ENCODE measurements around the gene MON2.

MON2 gene

GRCh38 chr12:62621101-62621638 lies 154.5 kb downstream of the MON2 start:
- FAIRE-seq: no peak

DNA sequence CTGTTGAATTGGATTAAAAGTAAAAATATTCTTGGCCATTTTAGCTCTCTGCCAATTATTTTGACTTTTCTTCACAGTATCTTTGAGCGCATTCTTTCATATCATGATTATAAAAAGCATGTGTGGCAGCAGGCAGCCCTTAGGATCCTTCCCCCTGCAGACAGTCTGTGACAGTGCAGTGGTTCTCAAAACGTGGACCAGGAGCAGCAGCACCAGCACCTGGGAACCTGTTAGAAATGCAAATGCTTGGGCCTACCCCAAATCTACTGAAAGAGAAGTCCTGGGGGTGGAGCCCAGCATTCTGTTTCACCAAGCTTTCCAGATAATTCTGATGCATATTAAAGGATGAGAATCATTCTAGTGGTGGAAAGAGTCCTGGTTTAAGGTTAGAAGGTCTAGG lies 155.6 kb downstream of the MON2 start:
- no peak for FAIRE-seq

- no peak for FAIRE-seq
Observed at GRCh38 chr12:62625228-62625627, 158.6 kb downstream of the MON2 start.

DNA sequence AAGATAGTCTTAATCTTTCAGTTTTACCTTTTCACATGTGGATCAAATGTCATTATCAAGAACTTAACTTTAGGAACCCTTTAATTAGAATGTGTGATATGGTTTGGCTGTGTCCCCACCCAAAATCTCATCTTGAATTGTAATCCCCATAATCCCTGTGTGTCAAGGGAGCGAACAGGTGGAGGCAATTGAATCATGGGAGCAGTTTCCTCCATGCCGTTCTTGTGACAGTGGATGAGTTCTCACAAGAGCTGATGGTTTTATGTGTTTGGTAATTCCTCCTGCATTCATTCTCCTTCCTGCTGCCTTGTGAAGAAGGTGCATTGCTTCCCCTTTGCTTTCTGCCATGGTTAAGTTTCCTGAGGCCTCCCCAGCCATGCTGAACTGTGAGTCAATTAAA lies 160.6 kb downstream of the MON2 start:
- FAIRE-seq: no peak

DNA sequence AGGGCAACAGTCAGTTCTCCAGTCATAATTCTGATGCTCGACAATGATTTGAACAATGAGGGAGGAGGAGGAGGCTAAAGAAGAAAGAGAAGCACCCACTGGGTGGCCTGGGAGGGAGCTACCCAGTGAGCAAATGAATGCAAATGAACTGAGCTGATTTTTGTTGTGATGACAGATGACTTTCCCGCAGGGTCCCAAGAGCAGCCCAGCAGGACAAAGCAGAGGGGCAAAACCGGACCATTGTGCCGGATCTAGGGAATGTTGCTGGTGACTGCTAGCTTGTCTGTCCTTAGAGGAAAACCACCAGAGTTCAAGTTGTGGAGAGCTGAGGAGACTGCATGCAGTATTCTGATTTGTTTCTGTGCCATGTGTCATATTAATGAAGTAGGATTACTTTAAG lies 162.8 kb downstream of the MON2 start:
- FAIRE-seq: no peak

- no peak for FAIRE-seq
Observed at GRCh38 chr12:62629971-62630739, 163.5 kb downstream of the MON2 start.

GRCh38 chr12:62631471-62632410 lies 165.1 kb downstream of the MON2 start:
- FAIRE-seq: no peak

DNA sequence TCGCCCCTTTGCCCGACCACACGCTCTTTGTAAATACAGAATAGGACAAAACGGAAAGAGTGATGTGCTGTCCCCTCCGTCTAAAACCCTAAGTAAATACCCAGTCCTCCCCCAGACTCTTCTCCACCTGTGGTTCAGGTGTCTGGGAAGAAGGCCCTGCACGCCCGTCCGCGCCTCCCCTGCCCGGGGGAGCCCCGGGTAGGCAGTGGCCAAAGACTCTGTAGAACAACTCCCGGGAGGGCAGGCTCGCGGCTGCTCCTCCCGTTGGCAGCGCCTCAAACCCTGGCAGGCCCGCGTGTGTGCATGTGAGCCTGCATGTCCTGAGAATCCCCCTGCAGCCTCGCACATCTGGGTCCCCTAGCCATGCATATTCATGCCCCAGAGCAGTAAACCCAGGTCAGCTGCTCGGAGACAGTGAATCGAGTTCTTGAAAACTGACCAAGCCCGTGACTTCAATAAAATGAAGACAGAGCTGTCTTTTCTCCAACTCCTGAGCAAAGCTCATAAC lies 165.8 kb downstream of the MON2 start:
- FAIRE-seq: no peak

DNA sequence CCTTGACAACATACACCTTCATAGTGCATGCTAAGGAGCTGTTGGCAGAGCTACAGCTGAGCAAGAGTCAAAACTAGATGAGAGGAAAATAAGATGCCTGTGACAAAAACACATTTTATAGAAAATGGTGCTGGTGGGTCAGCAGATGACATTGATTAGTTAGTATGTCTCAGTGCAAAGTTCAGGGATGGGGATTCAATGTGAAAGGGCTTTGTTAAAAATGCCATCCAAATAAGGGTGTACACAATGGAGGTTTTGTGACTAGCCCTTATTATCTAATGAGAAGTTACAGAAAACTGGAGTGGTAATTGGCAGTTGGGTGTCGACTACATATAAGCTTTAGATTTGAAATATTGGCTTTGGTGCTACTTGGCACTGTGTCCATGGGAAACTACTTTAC lies 169.0 kb downstream of the MON2 start:
- no peak for FAIRE-seq

GRCh38 chr12:62637679-62638078 lies 171.1 kb downstream of the MON2 start:
- no peak for FAIRE-seq

DNA sequence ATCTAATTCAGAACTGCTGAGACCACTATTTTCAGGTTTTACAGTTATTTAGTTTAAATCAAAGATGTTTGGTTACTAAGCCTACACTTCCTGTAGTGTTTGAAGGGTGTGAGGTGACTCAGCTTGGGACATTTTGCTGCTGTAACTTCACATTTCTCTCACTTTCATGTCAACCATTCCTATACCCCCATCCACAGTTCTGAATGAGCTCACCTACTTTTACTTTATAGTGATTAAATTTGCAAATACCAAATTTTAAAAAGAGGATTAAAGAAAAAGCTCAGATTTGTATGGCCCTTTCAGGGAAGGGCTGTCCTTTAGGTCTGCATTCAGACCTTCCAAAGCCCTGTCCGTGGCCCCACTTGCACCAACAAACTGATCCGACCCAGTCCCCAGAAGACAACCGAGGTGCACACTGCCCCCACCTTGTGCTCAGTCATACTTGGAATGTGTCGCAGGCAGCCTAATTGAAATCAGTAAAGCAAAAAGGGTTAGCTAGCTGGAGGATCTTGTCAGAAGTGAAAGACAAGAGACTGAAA lies 174.4 kb downstream of the MON2 start:
- FAIRE-seq: no peak

- FAIRE-seq: no peak
Observed at GRCh38 chr12:62642486-62642885, 175.9 kb downstream of the MON2 start.

- FAIRE-seq: no peak
Observed at GRCh38 chr12:62643486-62643885, 176.9 kb downstream of the MON2 start.

- FAIRE-seq: no peak
Observed at GRCh38 chr12:62646566-62646965, 179.9 kb downstream of the MON2 start.

DNA sequence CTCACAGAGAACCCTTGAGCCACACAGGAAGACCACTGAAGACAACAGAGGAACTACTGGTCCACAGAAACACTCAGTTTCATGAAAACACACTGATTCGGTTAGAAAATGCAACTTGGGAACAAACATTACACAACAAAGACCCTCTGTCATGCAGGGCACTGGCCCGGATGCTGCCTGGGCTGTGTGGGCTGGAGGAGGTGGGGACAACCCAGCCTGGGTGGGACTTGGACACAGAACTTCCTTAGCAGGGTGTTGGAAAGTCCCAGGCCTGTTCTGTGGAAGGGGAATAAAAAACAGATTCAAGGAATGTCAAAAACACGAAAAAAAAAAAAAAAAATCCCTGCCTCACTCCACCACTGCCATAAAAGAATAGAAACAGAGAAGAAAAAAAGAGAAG lies 181.0 kb downstream of the MON2 start:
- FAIRE-seq: no peak

- FAIRE-seq: no peak
Observed at GRCh38 chr12:62649412-62650138, 182.9 kb downstream of the MON2 start.
